Gastrocnemius medialis (tissue), 4 donors: Measurements from ENCODE around the gene ATXN7L3B.

Experiments used
- CTCF ChIP-seq, 5 experiments: fragments of 450-650 bp in 3 of 5; fragments of 200-600 bp in 2 of 5; sonication (generic) in 2 of 5; IDR thresholded peaks in 4 of 5; conservative IDR thresholded peaks in 1 of 5; 1 replicate in 4 of 5; 2 replicates in 1 of 5; pipeline ENCODE4 v1.5.1; 2016 to 2019; ENCODE audit warnings: antibody characterized with exemption in 5 of 5, mild to moderate bottlenecking in 3 of 5, moderate library complexity in 3 of 5
- POLR2A ChIP-seq, 2 donors: fragments of 450-650 bp; IDR thresholded peaks; one replicate each; pipeline ENCODE4 v1.6.1; 2017; ENCODE audit warnings: antibody characterized with exemption in 2 of 2, mild to moderate bottlenecking in 2 of 2, moderate library complexity in 2 of 2

- TF ChIP-seq CTCF (IDR thresholded peaks at IDR 0.05 in 4 of 5, conservative IDR thresholded peaks at IDR 0.05 in 1 of 5) (no peak), POLR2A (IDR thresholded peaks at IDR 0.05) (no peak)
Observed at GRCh38 chr12:74578486-74578885, 40.9 kb downstream of the ATXN7L3B start.
